HG03108 (cell line): ENCODE data around the gene MYO7A.

Experiments used
- ATAC-seq: cut with Tn5 transposase; IDR thresholded peaks from one replicate; pipeline ENCODE4 v1.9.1; 2021; ENCODE audit warnings: moderate library complexity; ENCODE audit not compliant: unreplicated experiment

MYO7A gene

DNA sequence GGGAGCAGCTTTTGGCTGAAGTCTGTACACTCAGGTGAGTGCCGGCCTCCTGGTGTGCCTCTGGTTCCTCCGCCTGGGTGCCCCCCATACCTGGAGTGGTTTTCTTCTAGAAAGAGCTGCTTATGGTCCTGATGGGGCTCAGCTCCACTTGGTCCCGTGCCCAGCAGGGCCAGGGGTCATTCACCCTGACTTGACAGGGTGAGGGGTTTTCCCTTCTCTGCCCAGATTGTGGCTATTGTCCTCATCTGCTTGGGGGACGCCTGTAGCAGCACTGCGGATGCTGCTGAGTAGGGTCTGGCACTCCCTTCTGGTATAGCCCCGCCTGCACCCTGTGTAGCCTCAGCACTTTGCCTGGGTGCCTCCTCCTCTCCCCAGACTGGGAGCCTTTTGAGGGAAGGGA lies 17.2 kb upstream of the MYO7A start:
- no peak for ATAC-seq

DNA sequence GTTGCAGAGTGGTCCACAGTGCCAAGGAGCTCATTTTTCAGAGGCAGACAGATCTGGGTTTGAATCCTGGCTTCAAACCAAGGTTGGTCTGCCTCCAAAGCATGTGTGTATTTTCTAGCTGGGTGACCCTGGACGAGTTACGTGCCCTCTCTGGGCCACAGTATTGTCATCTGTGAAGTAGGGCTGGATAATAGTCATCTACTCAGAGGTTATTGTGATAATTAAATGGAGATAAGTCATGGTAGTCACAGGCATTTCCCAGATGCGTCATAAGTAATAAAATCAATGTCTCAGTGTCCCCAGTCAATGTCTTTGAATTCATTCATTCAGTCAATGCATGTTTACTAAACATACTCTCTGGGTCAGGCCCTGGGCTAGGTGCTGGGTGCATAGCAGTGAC lies 16.8 kb upstream of the MYO7A start:
- ATAC-seq = no peak

GRCh38 chr11:77111946-77112345 lies 16.1 kb upstream of the MYO7A start:
- no peak for ATAC-seq

GRCh38 chr11:77112641-77113381 lies 15.2 kb upstream of the MYO7A start:
- no peak for ATAC-seq

- ATAC-seq = no peak
Measured at GRCh38 chr11:77113382-77114088, 14.5 kb upstream of the MYO7A start.

GRCh38 chr11:77114089-77114463 lies 14.0 kb upstream of the MYO7A start:
- no peak for ATAC-seq

DNA sequence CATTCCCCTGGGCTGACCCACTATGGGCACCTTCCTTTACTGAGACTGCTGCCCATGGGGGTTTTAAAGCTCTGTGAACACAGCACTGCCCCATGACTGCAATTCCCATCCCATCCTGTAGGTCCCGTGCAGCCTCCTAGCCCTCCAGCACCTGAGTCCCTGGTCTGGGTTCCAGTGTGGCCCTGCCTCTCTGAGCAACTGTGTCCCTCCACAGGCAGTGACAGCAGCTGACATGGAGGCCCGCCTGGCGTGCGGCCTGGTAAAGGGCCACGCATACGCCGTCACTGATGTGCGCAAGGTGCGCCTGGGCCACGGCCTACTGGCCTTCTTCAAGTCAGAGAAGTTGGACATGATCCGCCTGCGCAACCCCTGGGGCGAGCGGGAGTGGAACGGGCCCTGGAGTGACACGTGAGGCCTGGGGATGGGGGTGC lies 12.8 kb upstream of the MYO7A start:
- ATAC-seq = no peak

DNA sequence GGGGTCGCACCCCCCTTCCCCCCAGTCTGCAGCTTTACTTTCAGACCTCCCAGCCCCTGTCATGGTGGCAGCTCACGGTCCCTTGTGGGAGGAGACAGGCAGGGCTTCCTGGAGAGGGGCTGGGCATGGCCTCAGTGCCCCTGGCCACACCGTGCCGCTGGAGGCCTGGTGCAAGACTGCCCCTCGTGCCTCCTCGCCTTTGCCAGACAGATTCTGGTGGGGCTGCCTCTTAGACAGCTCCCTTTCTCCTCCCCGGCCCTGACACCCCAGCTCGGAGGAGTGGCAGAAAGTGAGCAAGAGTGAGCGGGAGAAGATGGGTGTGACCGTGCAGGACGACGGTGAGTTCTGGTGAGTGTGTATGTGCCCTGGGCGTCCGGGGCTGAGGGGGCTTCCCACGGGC lies 12.1 kb upstream of the MYO7A start:
- ATAC-seq = no peak

DNA sequence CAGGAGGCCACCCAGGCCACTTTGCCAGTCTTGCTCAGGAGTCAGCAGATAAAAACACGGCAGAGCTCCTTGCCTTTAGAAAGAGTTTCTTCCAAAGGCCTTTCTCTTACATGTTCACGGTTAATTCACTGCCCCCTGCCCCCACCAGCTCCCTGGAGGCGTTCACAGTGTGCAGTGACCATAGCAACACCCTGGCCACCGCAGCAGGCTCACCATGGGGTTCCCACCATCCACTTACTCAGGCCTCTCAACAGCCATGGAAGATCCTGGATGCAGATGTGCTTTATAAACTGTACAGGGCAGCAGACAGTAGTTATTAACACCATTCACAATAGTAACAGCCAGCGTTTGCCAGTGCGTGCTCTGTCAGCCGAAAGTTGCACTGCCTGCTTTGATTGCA lies 10.6 kb upstream of the MYO7A start:
- ATAC-seq = no peak

DNA sequence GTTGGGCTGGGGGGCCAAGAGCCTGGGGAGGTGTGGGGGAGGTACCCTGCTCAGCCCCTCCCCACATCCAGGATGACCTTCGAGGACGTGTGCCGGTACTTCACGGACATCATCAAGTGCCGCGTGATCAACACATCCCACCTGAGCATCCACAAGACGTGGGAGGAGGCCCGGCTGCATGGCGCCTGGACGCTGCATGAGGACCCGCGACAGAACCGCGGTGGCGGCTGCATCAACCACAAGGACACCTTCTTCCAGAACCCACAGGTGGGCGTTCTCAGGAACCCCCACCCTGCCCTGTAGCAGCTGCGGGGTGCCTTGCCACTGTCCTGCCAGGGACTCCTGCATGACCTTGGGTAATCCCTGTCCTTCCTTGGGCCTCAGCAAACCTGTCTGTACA lies 10.0 kb upstream of the MYO7A start:
- ATAC-seq = no peak

DNA sequence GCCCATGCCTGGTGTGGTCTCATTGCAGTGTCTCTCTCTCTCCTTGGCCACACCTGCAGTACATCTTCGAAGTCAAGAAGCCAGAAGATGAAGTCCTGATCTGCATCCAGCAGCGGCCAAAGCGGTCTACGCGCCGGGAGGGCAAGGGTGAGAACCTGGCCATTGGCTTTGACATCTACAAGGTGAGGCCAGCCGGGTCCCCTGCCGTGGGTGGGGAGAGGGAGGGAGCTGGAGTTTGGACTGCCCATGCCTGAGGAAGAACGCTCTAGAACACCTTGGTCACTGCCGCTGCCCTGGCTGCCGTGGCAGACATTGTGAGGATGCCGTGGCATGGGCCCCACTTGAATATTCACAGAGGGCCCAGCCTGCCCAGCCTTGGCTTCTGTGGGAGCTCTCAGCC lies 9.1 kb upstream of the MYO7A start:
- ATAC-seq = no peak

DNA sequence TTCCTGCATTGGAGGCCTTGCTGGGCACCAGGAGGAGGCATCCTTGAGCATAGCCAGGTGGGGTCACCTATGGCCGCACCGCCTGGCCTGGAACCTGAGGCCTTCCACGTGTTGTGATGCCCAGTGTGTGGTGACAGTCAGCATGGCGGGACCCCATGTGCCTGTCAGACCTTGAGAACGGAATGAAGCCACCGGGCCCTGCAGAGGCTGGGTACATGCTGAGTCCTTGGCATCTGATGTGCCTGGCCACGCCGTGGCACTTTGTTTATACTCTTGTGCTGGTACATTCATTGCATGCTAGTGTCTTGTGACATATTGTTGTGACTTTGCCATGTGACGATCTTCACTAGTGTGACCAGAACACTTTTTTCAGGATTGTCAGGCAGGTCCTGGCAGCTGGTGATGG lies 8.5 kb upstream of the MYO7A start:
- ATAC-seq = no peak

GRCh38 chr11:77120571-77120970 lies 7.5 kb upstream of the MYO7A start:
- no peak for ATAC-seq

DNA sequence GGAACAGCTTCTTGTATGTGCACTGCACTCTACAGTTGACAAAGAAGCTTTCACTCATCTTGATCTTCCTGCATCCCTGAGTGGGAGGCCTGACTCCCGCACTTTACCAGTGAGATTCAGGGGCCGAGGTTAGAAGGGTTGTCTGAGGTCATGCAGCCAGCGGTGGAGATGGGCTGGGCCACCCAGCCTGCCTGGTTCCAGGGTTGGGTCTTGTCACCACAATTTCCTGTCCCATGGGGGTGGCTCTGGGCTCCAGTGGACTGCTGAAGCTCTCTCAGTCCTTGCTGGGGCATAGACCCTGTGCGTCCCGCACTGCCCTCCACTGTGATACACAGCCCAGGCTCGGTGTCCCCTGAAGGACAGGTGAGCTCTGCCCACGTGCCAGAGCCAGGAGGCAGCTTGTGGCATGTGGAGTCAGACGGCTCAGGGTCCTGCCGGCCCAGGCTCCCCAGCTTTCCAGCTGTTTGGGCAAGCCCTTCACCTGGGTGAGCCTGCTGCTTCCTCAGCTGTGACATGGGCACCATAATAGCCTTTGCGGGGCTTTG lies 6.9 kb upstream of the MYO7A start:
- no peak for ATAC-seq

GRCh38 chr11:77121876-77122575 lies 6.0 kb upstream of the MYO7A start:
- ATAC-seq = no peak

DNA sequence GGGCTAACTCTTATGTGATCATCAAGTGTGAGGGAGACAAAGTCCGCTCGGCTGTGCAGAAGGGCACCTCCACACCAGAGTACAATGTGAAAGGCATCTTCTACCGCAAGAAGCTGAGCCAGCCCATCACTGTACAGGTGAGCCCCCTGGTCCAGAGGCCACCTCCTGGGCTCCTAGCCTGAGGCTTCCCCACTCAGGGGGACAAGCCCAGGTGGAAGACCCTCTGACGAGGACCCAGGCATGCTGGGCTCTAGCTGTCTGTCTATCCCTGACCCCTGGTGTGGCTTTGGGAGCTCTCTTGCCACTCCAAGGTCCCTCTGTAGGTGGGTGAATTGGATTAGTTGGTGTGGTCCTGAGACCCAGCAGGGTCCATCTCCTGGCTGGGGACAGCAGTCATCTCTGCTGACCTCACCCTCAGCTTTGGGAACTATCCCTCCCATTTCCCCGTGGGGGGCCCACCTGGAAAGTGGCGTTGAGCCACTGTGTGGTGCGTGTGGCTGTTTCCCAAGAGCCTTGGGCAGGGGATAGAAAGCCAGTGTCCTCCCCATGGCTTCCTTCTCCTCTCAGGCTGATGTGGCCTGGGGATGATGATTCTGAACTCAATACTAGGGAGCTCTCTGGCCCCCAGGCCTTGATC lies 5.4 kb upstream of the MYO7A start:
- ATAC-seq = no peak

- ATAC-seq = no peak
Measured at GRCh38 chr11:77123591-77123990, 4.5 kb upstream of the MYO7A start.

GRCh38 chr11:77124041-77124440 lies 4.0 kb upstream of the MYO7A start:
- ATAC-seq = no peak

GRCh38 chr11:77124488-77124887 lies 3.6 kb upstream of the MYO7A start:
- no peak for ATAC-seq

DNA sequence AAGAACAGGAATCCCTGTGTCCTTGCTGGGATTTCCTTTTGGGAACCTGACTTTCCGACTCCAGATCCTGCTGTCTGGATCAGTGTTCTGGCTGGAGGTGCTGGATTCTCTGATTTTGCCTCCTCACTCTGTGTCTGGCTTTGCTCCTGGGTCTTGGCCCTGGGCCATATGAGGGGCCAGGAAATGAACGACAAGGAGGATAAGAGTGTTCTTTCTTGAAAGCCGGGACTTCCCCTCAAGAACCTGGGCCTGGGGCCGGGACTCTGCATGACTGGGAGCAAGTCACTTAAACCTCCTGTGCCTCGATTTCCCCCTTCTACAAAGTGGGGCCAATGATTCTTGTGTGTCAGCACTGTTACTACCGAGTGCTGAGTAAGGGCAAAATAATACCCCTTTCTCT lies 2.9 kb upstream of the MYO7A start:
- ATAC-seq = no peak

DNA sequence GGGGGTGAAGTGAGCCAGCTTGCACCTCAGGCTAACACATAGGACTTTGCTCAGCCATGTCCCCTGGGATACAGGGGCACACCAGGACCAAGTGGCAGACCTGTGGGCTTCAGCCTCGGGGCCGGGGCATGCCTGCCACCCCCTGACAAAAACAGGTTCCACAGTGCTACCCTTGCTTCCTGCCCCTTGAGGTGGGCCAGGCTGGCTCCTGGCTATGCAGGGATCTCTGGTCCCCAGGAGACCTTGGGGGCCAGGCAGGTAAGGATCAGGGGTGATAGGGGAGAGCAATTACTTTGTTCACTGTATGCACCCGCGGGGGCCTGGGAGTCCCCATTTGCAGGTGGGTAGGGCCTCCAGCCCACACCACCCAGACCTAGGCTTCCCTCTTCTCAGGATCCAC lies 2.4 kb upstream of the MYO7A start:
- ATAC-seq = no peak
